GM19328 (cell line): Measurements from ENCODE around the gene ZFYVE28.

Experiments used
- ATAC-seq: cut with Tn5 transposase; IDR thresholded peaks from one replicate; pipeline ENCODE4 v1.9.1; 2021; ENCODE audit warnings: mild to moderate bottlenecking, moderate library complexity; ENCODE audit not compliant: unreplicated experiment

The ZFYVE28 gene

GRCh38 chr4:2291705-2292645, 126.5 kb downstream of the ZFYVE28 start:
- no peak for ATAC-seq

GRCh38 chr4:2290974-2291704, 127.3 kb downstream of the ZFYVE28 start:
- no peak for ATAC-seq

DNA sequence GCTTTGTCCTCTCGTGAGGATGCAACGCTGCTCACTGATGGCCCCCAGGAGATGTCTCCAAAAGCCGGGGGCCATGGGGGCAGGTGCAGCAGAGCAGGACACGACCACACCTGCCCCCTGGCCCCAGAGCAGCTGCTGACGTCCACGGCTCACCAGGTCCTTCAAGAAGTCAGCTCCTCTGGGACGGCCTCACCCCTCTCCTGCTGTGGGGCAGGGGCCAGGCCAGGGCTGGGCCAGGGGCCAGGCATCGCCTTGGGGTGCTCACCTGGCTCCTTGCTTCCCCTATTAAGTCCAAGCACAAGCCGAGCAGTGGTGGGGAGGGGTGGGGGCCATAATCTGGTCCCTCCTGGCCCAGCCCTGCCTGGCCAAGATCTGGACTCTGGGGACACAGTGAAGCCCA, 128.0 kb downstream of the ZFYVE28 start:
- ATAC-seq, result no peak

GRCh38 chr4:2289955-2290333, 128.5 kb downstream of the ZFYVE28 start:
- ATAC-seq, result no peak

GRCh38 chr4:2289311-2289954, 129.0 kb downstream of the ZFYVE28 start:
- no peak for ATAC-seq

GRCh38 chr4:2288051-2288541, 130.3 kb downstream of the ZFYVE28 start:
- ATAC-seq, result no peak

DNA sequence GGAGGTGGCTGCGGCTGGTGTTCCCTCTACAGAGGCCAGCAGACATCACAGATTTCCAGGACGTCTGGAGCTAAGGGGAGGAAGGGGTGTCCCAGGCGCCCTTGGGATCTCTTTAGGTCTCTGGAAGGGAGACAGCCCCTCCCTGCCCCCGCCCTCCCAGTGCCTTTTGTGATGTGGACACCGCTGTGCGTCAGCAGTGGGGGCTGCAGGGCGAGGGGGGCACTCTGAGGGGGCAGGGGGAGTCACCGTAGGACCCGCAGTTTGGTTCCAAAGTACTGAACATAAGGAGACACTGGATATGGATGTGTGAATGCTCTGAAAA, 130.9 kb downstream of the ZFYVE28 start:
- no peak for ATAC-seq

DNA sequence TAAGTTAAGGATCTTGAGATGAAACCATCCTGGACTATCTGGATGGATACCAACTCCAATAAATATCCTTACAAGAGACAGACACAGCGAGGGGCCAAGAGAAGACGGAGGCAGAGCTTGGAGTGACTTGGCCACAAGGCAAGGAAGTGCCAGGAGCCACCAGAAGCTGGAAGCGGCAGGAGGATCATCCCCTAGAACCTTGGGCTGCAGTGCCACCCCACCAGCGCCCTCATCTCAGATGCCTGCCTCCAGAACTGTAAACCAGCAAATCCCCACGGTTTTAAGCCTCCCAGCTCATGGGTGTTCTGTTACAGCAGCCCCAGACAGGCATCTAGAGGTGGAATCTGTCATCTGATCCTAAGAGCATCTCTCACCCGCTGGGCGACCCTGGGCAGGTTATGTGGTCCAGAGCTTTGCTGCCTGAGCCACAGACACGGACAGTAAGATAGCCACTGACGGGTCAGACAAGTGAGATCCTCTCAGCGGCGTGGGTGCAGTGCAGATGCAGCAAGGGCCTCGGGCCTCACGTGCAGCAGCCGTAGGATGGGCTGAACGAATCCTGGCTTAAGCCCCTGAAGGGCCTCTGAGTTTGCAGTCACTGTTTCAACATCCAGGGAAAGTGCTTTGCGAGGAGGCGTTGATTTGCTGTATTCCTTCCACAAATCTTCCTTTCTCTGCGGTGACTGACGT, 131.4 kb downstream of the ZFYVE28 start:
- no peak for ATAC-seq

- ATAC-seq, result no peak
These were observed 132.6 kb downstream of the ZFYVE28 start for GRCh38 chr4:2285613-2286381.

- ATAC-seq, result no peak
These were observed 133.4 kb downstream of the ZFYVE28 start for GRCh38 chr4:2284934-2285612.

DNA sequence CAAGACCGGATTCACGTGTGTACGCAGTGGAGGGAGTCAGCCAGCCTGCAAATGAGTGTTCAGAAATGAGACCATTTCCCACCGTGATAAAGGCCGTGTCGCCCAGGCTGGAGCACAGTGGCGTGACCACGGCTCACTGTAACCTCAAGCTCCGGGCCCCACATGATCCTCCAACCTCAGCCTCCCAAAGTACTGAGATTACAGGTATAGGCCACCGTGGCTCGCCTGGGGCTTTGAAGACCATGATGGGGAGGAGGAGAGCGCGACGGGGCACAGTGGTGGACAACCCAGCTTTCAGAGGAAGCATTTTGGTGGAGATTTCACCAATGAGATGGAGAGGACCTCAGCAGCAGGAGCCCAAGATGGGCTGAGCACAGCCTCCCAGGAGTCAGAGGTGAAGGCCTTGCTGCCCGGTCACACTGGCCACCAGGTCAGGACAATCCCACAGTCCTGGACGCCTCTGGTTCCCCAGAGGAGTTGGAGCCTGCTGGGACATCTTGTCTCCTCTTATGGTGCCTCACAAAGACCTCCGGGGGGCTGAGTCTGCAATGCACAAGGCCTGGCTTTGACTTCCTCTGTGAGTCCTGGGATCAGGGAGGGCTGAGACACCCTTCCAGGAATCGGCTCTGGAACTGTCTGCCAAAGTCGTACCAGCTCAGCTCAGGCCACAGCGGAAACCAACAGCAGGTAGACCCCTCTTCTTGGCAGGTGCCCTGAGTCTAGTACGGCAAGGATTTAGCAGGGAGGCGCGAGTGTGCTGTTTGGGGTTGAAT, 134.1 kb downstream of the ZFYVE28 start:
- no peak for ATAC-seq

GRCh38 chr4:2283199-2283711, 135.2 kb downstream of the ZFYVE28 start:
- no peak for ATAC-seq

- no peak for ATAC-seq
These were observed 136.7 kb downstream of the ZFYVE28 start for GRCh38 chr4:2281575-2282343.

- ATAC-seq, result no peak
These were observed 137.7 kb downstream of the ZFYVE28 start for GRCh38 chr4:2280531-2281300.

GRCh38 chr4:2277956-2278355, 140.5 kb downstream of the ZFYVE28 start:
- ATAC-seq, result no peak

DNA sequence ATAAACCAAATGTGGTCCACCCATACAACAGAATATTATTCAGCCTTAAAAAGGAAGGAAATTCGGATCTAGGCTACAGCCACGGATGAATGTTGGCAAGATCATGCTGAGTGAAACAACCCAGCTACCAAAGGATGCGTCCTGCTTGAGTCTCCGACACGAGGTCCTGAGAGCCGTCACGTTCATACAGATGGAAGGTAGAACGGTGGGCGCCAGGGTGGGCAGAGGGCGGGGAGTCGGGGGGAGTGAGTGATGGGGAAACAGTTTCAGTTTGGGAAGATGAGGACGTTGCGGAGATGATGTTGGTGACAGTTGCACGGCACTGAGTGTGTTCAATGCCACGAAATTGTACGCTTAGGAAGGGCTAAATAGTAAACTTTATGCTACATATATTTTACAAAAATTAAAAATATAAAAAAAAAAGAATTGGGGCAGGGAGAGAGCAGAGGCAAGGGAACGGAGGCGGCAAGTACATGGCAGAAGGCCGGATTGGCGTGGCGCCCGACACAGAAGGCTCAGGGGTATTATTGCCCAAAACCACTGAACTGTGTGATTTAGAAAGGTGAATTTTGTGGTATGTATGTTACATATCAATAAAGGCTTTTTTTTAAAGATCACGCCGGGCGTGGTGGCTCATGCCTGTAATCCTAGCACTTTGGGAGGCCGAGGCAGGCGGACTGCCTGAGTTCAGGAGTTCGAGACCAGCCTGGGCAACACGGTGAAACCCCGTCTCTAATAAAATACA, 141.7 kb downstream of the ZFYVE28 start:
- ATAC-seq, result no peak
